IMR-90 (cell line): ENCODE data around the gene DENND5A.

Experiments used
- BHLHE40 ChIP-seq: fragments of 150-350 bp; IDR thresholded peaks from 2 replicates; pipeline ENCODE4 v1.6.1; 2016; ENCODE audit warnings: mild to moderate bottlenecking, low read depth, low read length
- CEBPB ChIP-seq: IDR thresholded peaks from 2 replicates; pipeline ENCODE4 v1.6.1; 2012; ENCODE audit warnings: low read depth, low read length, improper control_type of control experiment
- CHD1 ChIP-seq: IDR thresholded peaks from 2 replicates; pipeline ENCODE4 v1.6.1; 2012; ENCODE audit warnings: low read depth, low read length, improper control_type of control experiment
- CTCF ChIP-seq: conservative IDR thresholded peaks from 2 replicates; pipeline ENCODE4 v1.5.1; 2012; ENCODE audit warnings: mild to moderate bottlenecking, low read depth, low read length, improper control_type of control experiment
- MAFK ChIP-seq: IDR thresholded peaks from 2 replicates; pipeline ENCODE4 v1.6.1; 2012; ENCODE audit warnings: low read depth, low read length, improper control_type of control experiment
- MAZ ChIP-seq: IDR thresholded peaks from 2 replicates; pipeline ENCODE4 v1.6.1; 2012; ENCODE audit warnings: low read depth, mild to moderate bottlenecking, low read length, improper control_type of control experiment, moderate library complexity, borderline replicate concordance
- MXI1 ChIP-seq: IDR thresholded peaks from 2 replicates; pipeline ENCODE4 v1.6.1; 2012; ENCODE audit warnings: low read depth, mild to moderate bottlenecking, low read length, moderate library complexity, borderline replicate concordance
- NFE2L2 ChIP-seq: fragments of 150-350 bp; IDR thresholded peaks from 2 replicates; pipeline ENCODE4 v1.6.1; 2016; ENCODE audit warnings: low read depth, mild to moderate bottlenecking, low read length
- POLR2A ChIP-seq: IDR thresholded peaks from 2 replicates; pipeline ENCODE4 v1.6.1; 2012; ENCODE audit warnings: mild to moderate bottlenecking, low read depth, low read length
- RAD21 ChIP-seq: IDR thresholded peaks from 2 replicates; pipeline ENCODE4 v1.6.1; 2012; ENCODE audit warnings: low read length, improper control_type of control experiment
- RFX5 ChIP-seq: IDR thresholded peaks from 2 replicates; pipeline ENCODE4 v1.8.0; 2012; ENCODE audit warnings: low read depth, mild to moderate bottlenecking, low read length, moderate library complexity
- SMC3 ChIP-seq: fragments of 150-350 bp; IDR thresholded peaks from 2 replicates; pipeline ENCODE4 v1.6.1; 2016; ENCODE audit warnings: low read depth, mild to moderate bottlenecking, antibody characterized with exemption, low read length, moderate library complexity
- TF ChIP-seq, protein P1 (sequence below): fragments of 150-350 bp; IDR thresholded peaks from 2 replicates; pipeline ENCODE4 v1.6.1; 2016; ENCODE audit warnings: low read depth, mild to moderate bottlenecking, low read length, moderate library complexity, borderline replicate concordance
- TF ChIP-seq, protein P2 (sequence below): fragments of 150-350 bp; IDR thresholded peaks from 2 replicates; pipeline ENCODE4 v1.6.1; 2017; ENCODE audit warnings: mild to moderate bottlenecking, antibody characterized with exemption, low read length, low read depth

DNA sequence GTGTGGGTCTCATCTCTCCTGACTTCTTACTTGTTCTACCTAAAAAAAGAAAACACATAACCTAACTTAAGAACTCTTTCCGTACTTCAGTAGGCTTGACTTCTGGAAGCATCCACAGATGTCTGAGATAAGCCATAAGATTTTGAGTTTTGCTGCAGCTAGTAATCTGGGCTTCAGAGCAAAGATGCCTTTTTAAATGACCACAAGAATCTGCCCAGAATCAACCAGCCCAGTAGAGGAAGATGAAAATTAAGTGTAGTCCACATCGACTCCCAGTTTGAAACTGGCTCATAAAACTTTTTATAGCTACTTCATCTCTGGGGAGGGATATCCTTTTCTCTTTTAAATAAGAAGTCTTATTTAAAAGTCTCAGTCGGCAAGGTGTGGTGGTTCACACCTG, 10.7 kb downstream of the DENND5A start:
- TF ChIP-seq CTCF = no peak
- no peak for TF ChIP-seq MXI1
- no peak for TF ChIP-seq CEBPB
- no peak for TF ChIP-seq RFX5
- TF ChIP-seq BHLHE40 = no peak
- no peak for TF ChIP-seq MAFK
- no peak for TF ChIP-seq RAD21
- TF ChIP-seq SMC3 = no peak
- TF ChIP-seq, protein P1, sequence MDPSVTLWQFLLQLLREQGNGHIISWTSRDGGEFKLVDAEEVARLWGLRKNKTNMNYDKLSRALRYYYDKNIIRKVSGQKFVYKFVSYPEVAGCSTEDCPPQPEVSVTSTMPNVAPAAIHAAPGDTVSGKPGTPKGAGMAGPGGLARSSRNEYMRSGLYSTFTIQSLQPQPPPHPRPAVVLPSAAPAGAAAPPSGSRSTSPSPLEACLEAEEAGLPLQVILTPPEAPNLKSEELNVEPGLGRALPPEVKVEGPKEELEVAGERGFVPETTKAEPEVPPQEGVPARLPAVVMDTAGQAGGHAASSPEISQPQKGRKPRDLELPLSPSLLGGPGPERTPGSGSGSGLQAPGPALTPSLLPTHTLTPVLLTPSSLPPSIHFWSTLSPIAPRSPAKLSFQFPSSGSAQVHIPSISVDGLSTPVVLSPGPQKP = no peak
- no peak for TF ChIP-seq POLR2A
- TF ChIP-seq, protein P2, sequence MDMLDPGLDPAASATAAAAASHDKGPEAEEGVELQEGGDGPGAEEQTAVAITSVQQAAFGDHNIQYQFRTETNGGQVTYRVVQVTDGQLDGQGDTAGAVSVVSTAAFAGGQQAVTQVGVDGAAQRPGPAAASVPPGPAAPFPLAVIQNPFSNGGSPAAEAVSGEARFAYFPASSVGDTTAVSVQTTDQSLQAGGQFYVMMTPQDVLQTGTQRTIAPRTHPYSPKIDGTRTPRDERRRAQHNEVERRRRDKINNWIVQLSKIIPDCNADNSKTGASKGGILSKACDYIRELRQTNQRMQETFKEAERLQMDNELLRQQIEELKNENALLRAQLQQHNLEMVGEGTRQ = no peak
- no peak for TF ChIP-seq CHD1
- TF ChIP-seq NFE2L2 = no peak
- TF ChIP-seq MAZ = no peak
